ENCODE data around the gene SORCS2. TPM values are rescaled to one million over a fixed set of nuclear protein-coding genes. Genes with fewer than 3 reads are reported as not detected.
A peak's percentile ranks its signal among the peaks of the same experiment; 100 is the strongest.

SORCS2 gene
- total and polyA plus RNA-seq, 2 of the 8 experiments (the other 6 are each of a cell fraction or from before 2014, with no cell fraction given), result 0.36 to 1.8 TPM

GRCh38 chr4:7287918-7288280 is 95.6 kb downstream of the SORCS2 start:
- no peaks in the 10 kb centered on the region for H3K79me1 ChIP-seq (ENCODE audit: low read depth, low read length)
- H3K27me3 ChIP-seq (replicated peaks in 1 of 4; ENCODE audit: control insufficient read depth in 3 of 4, extremely low read depth in 1 of 4, insufficient read depth in 3 of 4, low read length in 3 of 4), result no peaks in the 10 kb centered on the region
- no peaks in the 10 kb centered on the region for H3K9me3 ChIP-seq (ENCODE audit: insufficient read depth in 2 of 2, low read depth in 1 of 2, low read length in 1 of 2)
- H3K9ac ChIP-seq (replicated peaks in 1 of 4; ENCODE audit: extremely low read depth in 1 of 4, low read depth in 3 of 4, low read length in 3 of 4), result no peak overlapping the region
- no peak overlapping the region for H2BK15ac ChIP-seq (ENCODE audit: low read length)
- H2BK120ac ChIP-seq (replicated peaks; ENCODE audit: low read depth, low read length), result no peak overlapping the region
- no peak overlapping the region for H2BK5ac ChIP-seq (ENCODE audit: low read depth, low read length)
- H4K5ac ChIP-seq (ENCODE audit: insufficient read length, low read depth, low read length), result no peak overlapping the region
- H3K14ac ChIP-seq (ENCODE audit: insufficient read length), result no peak overlapping the region
- no peak overlapping the region for H2BK12ac ChIP-seq (ENCODE audit: low read depth, low read length)
- no peaks in the 10 kb centered on the region for H4K20me1 ChIP-seq (replicated peaks in 1 of 2; ENCODE audit: control insufficient read depth in 1 of 2, insufficient read depth in 2 of 2, low read length in 2 of 2)
- no peak for TF ChIP-seq RNF2 (IDR thresholded peaks at IDR 0.05; ENCODE audit: borderline replicate concordance, low read depth, low read length, missing control alignments, poor library complexity, severe bottlenecking)
- 0 out of 2 replicates have a peak, but pooled peaks have one; percentile 16 for TF ChIP-seq E2F6 (IDR thresholded peaks at IDR 0.05)
- 88% methylated on average over 18 of the region's 18 CpGs; no CpG with 5 or more reads in 1 of the 2 experiments for WGBS, 2 experiments (ENCODE audit: extremely low coverage in 1 of 2, insufficient coverage in 1 of 2, insufficient read length in 1 of 2, insufficient replicate concordance in 2 of 2, low coverage in 1 of 2, low lambda C conversion rate in 2 of 2, missing lambda C conversion rate in 1 of 2)
- no peak overlapping the region for H3K4me3 ChIP-seq (ENCODE audit: extremely low read depth in 1 of 4, insufficient read depth in 2 of 4, low read depth in 3 of 4, low read length in 4 of 4)
- H3K56ac ChIP-seq (replicated peaks; ENCODE audit: insufficient read length, low read depth, low read length), result no peak overlapping the region
- H3K27ac ChIP-seq (ENCODE audit: low read depth, low read length), result no peak overlapping the region
- no peaks in the 10 kb centered on the region for H3K79me2 ChIP-seq (ENCODE audit: control insufficient read depth in 1 of 2, insufficient read depth in 2 of 2, low read length in 2 of 2)
- FAIRE-seq (no peak), DNase-seq (ENCODE audit: low read depth in 1 of 2, low spot score in 2 of 2) (no peak)
- no peak overlapping the region for H2AFZ ChIP-seq (ENCODE audit: low read length)
- no peak overlapping the region for H3K23ac ChIP-seq (ENCODE audit: insufficient read length)
- H3K36me3 ChIP-seq (ENCODE audit: control insufficient read depth in 2 of 4, insufficient read depth in 4 of 4, low read length in 3 of 4), result no peaks in the 10 kb centered on the region
- no peaks in the 10 kb centered on the region for H3K23me2 ChIP-seq (ENCODE audit: low read depth, low read length)
- H4K91ac ChIP-seq (replicated peaks; ENCODE audit: insufficient read length, low read length), result no peak overlapping the region
- ChIA-PET POLR2A (ENCODE audit: partially characterized antibody) (no interaction called here), CTCF (ENCODE audit: partially characterized antibody) (interaction anchor here (1.0 to 2.6 kb wide), 2 partner anchors 48 to 132 kb away, joined by 3 to 7 read pairs; no protein-coding TSS in a partner anchor)
- no peak overlapping the region for H2BK20ac ChIP-seq (ENCODE audit: low read length)
- no peak overlapping the region for H4K8ac ChIP-seq (ENCODE audit: extremely low read depth, insufficient read depth, low read length)
- H3K18ac ChIP-seq (ENCODE audit: extremely low read depth, low read length), result no peak overlapping the region
- no peak overlapping the region for H2AK5ac ChIP-seq (ENCODE audit: low read depth, low read length)
- no peak overlapping the region for H3K4ac ChIP-seq (replicated peaks; ENCODE audit: insufficient read length, low read depth, low read length)
- no peak overlapping the region for H3K4me2 ChIP-seq (ENCODE audit: insufficient read depth in 1 of 2, low read depth in 2 of 2, low read length in 2 of 2)
- H3K4me1 ChIP-seq (replicated peaks in 1 of 4; ENCODE audit: control insufficient read depth in 3 of 4, insufficient read depth in 4 of 4, low read length in 3 of 4), result no peaks in the 10 kb centered on the region; a peak in 2 of 7 replicates
